SK-N-MC (cell line): ENCODE data around the gene FRK.

Experiments used
- DNase-seq: peaks from one replicate; pipeline ENCODE4 v3.0.0-alpha.2; 2011; ENCODE audit warnings: low read depth, low spot score
- H3K27ac ChIP-seq: fragments of 200-600 bp; sonication (generic); 2 replicates; pipeline ENCODE4 v1.5.1; 2016; ENCODE audit warnings: mixed run types
- H3K36me3 ChIP-seq: fragments of 200-600 bp; sonication (generic); 2 replicates; pipeline ENCODE4 v1.6.1; 2017; ENCODE audit warnings: antibody characterized with exemption, low read length, mixed read lengths; ENCODE audit not compliant: insufficient read depth
- H3K4me3 ChIP-seq: fragments of 200-600 bp; sonication (generic); 2 replicates; pipeline ENCODE4 v1.5.1; 2016
- H3K9ac ChIP-seq: fragments of 200-600 bp; sonication (generic); 2 replicates; pipeline ENCODE4 v1.8.0; 2017; ENCODE audit warnings: mixed run types, mixed read lengths; ENCODE audit not compliant: insufficient read length
- H3K9me3 ChIP-seq: fragments of 200-600 bp; sonication (generic); 2 replicates; pipeline ENCODE4 v1.6.1; 2017; ENCODE audit warnings: low read depth, mild to moderate bottlenecking, antibody characterized with exemption, low read length, moderate library complexity, mixed read lengths
- EZH2 ChIP-seq: fragments of 200-600 bp; sonication (generic); IDR thresholded peaks from one replicate; pipeline ENCODE4 v1.6.1; 2017; ENCODE audit warnings: antibody characterized with exemption
- FOXP2 ChIP-seq: optimal IDR thresholded peaks from 2 replicates; pipeline ENCODE3; 2011; ENCODE audit warnings: mild to moderate bottlenecking, moderate library complexity; ENCODE audit not compliant: insufficient read depth; ENCODE audit errors: extremely low read length, control extremely low read depth
- POLR2AphosphoS5 ChIP-seq: IDR thresholded peaks from 2 replicates; pipeline ENCODE4 v1.6.1; 2012; ENCODE audit warnings: mild to moderate bottlenecking, low read depth, low read length, borderline replicate concordance

The FRK gene

DNA sequence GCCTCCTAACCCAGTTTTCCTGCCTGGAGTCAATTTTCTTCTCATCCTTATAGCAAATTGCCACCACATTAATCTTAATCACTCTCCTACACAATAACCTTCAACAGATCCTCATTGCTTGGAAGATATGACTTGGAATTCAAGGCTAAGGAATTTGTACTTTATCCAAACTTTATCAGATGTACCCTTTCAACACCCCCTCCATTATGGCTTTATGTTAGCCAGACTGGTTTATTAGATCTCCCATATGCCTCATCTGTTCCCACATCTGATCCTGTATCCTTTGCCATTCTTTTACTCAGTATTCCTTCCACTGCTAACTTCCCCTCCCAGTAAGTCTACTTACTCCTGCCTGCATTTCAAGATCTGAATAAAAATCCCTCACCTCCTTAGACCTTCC is 4.0 kb upstream of the FRK start:
- Histone ChIP-seq H3K9ac (no peak overlapping the region), H3K9me3 (no peaks in the 10 kb centered on the region), H3K4me3 (no peak overlapping the region), H3K27ac (no peak overlapping the region), H3K36me3 (no peaks in the 10 kb centered on the region)
- TF ChIP-seq FOXP2, result no peak
- TF ChIP-seq POLR2AphosphoS5, result no peak
- TF ChIP-seq EZH2, result no peak
- no peak for DNase-seq

DNA sequence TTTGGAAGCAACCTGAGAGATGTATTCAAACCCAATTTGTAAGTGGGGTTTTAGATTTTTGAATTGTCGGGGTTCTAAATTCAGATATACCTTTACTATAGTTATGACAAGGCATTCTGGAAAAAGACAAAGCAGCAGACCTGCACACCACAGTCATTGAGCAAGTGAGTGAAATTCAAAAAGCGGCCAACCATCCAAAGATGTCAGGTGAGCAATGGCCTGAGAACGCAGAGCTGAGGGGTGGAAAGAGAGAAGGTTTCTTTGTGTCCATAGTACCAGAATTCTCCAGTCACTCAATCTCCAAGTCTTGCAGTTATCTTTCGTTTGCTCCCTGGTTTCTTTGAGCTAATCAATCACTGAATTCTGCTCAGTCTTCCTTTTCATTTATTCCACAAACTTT is 1.8 kb upstream of the FRK start:
- Histone ChIP-seq H3K4me3 (no peak overlapping the region), H3K9ac (no peak overlapping the region), H3K9me3 (no peaks in the 10 kb centered on the region), H3K27ac (no peak overlapping the region), H3K36me3 (no peaks in the 10 kb centered on the region)
- no peak for TF ChIP-seq EZH2
- TF ChIP-seq FOXP2, result no peak
- no peak for TF ChIP-seq POLR2AphosphoS5
- DNase-seq, result no peak

DNA sequence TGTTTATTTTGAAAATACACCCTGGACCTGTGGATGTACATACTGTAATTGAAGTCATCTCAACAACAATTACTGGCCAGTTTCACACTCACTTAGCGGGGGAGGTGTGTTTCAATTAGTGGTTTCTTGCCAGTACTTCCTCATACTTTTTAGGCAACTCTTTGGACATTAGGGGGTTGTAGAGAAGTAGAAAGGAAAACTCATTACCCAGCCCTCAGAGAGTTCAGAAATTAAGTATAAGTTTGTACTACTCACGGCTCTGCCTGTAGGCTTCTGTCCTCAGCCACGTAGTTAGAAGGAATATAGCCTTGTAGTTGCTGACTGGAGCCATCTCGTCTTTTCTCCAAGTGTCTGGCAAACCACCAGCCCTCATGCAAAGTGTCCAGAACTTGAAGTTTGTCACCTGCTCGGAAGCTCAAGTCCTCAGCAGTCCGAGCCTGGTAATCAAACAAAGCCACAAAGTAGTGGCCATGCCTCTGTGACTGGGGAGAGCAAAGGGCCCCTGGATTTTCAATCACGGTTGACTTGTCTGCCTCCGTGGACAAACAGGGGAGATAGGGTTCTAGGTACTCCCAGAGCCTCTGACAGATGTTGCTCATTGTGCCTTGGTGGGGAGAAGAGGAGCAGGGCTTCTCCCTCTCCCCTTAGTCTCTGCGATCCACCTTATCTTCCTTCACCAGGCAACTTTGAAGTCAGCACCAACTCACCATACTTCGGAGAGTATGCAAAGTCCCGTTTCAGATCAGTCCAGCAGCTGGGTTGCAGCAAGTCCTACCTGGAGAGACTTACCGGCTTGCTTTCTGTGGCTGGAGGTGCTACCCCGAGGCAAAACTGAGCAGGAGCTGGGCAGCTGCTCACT is 749 bp downstream of the FRK start:
- Histone ChIP-seq H3K9me3 (no peaks in the 10 kb centered on the region), H3K27ac (no peak overlapping the region), H3K4me3 (peak overlapping the region; percentile 76), H3K36me3 (no peaks in the 10 kb centered on the region), H3K9ac (peak overlapping the region; percentile 63)
- TF ChIP-seq FOXP2 (no peak), EZH2 (no peak), POLR2AphosphoS5 (no peak)
- DNase-seq, result no peak

DNA sequence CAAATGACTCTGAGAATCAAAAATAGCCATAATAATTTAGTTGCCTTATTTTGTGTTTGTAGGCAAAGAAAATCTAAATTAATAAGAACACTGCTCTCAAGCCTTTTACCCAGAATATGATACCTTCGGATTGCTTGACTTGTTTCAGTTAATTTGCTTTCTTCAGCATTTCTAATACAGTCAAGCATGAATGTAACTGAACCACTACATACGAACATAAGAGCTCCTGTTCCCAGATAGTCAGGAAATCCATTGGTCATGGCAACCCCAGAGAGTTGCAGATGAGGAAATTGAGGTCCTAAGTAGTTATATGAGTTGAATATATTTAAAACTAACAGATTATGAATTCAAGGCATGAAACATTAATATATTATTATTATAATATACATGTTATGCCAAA is 2.9 kb downstream of the FRK start:
- no peaks in the 10 kb centered on the region for H3K9me3 ChIP-seq
- H3K27ac ChIP-seq, result no peak overlapping the region
- no peak overlapping the region for H3K9ac ChIP-seq
- H3K4me3 ChIP-seq, result peak overlapping the region; percentile 34; the same call in 1 of the 2 replicates
- no peaks in the 10 kb centered on the region for H3K36me3 ChIP-seq
- DNase-seq, result peak; percentile 81
- TF ChIP-seq EZH2 (no peak), POLR2AphosphoS5 (no peak; the same call in 1 of the 2 replicates), FOXP2 (no peak)

DNA sequence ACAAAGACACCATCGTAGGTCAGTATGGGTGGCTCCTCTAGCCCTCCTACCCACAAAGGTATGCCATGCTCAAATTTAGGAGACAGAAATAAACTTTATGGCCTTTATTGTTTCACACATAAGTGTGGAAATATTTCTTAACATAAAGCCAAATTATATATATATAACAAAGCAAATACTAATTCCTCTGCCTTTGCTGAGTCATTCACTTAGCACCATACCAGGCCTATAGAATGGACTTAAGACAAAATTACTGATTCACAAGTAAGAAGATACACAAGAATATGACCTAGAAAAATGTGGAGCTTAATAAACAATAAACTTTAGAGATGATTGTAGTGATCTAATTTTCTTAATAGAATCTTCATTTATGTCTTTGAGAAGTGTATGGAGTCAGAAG is 5.2 kb downstream of the FRK start:
- H3K27ac ChIP-seq, result peak overlapping the region; percentile 49; the same call in 1 of the 2 replicates

DNA sequence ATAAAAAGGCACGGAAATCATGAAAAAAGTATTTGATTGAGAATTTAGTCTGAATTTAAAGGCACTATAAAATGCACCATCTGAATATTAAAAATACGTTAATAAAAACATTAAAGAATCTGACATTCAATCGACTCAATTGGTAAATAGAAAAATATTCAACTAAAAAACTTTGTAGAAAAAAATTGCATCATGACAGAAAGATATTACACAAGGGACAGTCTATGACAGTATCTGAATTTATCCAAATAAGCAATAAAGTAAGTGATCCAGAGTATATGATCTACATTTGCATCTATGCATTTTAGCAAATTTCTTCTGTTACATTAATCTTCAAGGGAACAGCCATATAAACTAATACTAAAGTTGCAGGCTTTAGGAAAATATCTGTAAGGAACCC is 9.4 kb downstream of the FRK start:
- no peak overlapping the region for H3K4me3 ChIP-seq

More for the DNA sequence above, 5.2 kb downstream of the FRK start:
- TF ChIP-seq EZH2 (no peak), POLR2AphosphoS5 (no peak), FOXP2 (no peak)
- H3K9me3 ChIP-seq, result no peaks in the 10 kb centered on the region
- DNase-seq, result no peak
- H3K9ac ChIP-seq, result no peak overlapping the region
- H3K4me3 ChIP-seq, result 0 out of 2 replicates have a peak overlapping the region, but pooled peaks have one; percentile 29
- H3K36me3 ChIP-seq, result no peaks in the 10 kb centered on the region

DNA sequence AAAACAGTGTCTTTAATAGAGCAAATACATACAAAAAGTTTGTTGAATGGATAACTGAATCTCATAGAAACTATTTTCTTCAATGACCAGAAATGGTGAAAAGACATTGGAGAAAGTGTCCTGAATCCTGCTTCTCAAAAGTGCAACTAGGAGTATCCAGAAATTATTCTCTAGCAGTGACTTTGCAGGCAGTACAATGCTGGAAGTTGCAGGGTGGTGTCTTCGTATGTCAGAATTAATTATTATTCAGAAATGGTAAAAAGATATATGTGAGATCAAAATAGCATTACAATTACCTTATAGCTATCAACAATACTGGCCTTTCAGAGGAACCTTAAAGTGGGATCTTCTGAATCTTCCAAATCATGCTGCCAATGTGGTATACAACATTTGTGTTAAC is 10.0 kb downstream of the FRK start:
- no peaks in the 10 kb centered on the region for H3K36me3 ChIP-seq
- no peak for DNase-seq
- no peak overlapping the region for H3K9ac ChIP-seq
- H3K27ac ChIP-seq, result no peak overlapping the region
- H3K4me3 ChIP-seq, result no peak overlapping the region
- TF ChIP-seq POLR2AphosphoS5, result no peak
- no peak for TF ChIP-seq FOXP2
- TF ChIP-seq EZH2, result no peak
- H3K9me3 ChIP-seq, result no peaks in the 10 kb centered on the region; the same call in 1 of the 2 replicates

More for the DNA sequence above, 9.4 kb downstream of the FRK start:
- TF ChIP-seq FOXP2, result no peak
- no peak for TF ChIP-seq EZH2
- TF ChIP-seq POLR2AphosphoS5, result no peak
- no peak for DNase-seq
- Histone ChIP-seq H3K9ac (no peak overlapping the region), H3K36me3 (no peaks in the 10 kb centered on the region), H3K27ac (no peak overlapping the region), H3K9me3 (no peaks in the 10 kb centered on the region; the same call in 1 of the 2 replicates)

DNA sequence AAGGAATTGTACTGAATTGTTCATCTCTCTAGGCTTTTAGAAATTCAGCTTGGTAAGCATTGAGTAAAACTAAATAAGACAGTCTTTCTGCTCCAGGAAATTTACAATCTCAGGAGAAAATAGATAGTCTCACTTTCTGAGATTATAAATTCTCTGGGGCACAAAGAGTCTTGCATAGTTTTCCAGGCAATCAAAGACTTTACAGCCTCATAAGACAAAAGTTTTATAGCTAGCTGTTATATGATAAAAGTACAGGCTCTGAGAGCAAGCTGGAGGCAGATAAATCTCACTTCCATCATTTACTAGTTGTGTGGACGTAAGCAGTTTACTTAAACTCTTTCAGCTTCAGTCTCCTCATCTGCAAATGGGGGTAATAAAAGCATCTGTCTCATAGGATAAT is 11.4 kb downstream of the FRK start:
- no peak overlapping the region for H3K4me3 ChIP-seq
- no peak overlapping the region for H3K9ac ChIP-seq
- H3K9me3 ChIP-seq, result no peaks in the 10 kb centered on the region; the same call in 1 of the 2 replicates
- TF ChIP-seq POLR2AphosphoS5 (no peak), FOXP2 (no peak), EZH2 (no peak)
- no peaks in the 10 kb centered on the region for H3K36me3 ChIP-seq
- no peak for DNase-seq
- H3K27ac ChIP-seq, result no peak overlapping the region
